T-cell (primary cell): Measurements from ENCODE around the gene CAPN8. TPM values are rescaled to one million over a fixed set of nuclear protein-coding genes. Genes with fewer than 3 reads are reported as not detected.

ENCODE experiments used
- ATAC-seq, 4 experiments: fragments of 200-7000 bp in 3 of 4; fragments of 150-1000 bp in 1 of 4; cut with Tn5 transposase; replicated peaks in 1 of 4; 1 replicate in 3 of 4; 2 replicates in 1 of 4; pipeline ENCODE4 v1.10.0; 2021; ENCODE audit warnings: moderate library complexity in 3 of 4, mild to moderate bottlenecking in 2 of 4, moderate number of reproducible peaks in 1 of 4
- CTCF ChIA-PET, 2 donors: fragments of 300-600 bp; sonication (Branson Sonifier 250); formaldehyde crosslinking; loops; one replicate each; lab custom pipeline; 2022; ENCODE audit warnings: antibody characterized with exemption in 2 of 2; lab: Charles Lee
- POLR2A ChIA-PET, 2 donors: fragments of 300-600 bp; sonication (Branson Sonifier 250); formaldehyde crosslinking; loops; one replicate each; lab custom pipeline; 2022; ENCODE audit warnings: antibody characterized with exemption in 2 of 2; lab: Charles Lee
- DNase-seq, 35 experiments: peaks; one replicate each; pipeline versions ENCODE4 v3.0.0 to v3.0.0-alpha.2; 2013 to 2023
- H3K27ac ChIP-seq: one replicate; pipeline ENCODE4 v1.5.1; 2013; ENCODE audit warnings: low read length
- H3K27me3 ChIP-seq, 2 experiments: replicated peaks in 1 of 2; 1 replicate in 1 of 2; 2 replicates in 1 of 2; pipeline versions ENCODE4 v1.6.1 to v1.7.0; 2013; ENCODE audit warnings: low read length in 1 of 2, mixed read lengths in 1 of 2; ENCODE audit not compliant: control insufficient read depth in 2 of 2, insufficient read depth in 2 of 2; ENCODE audit errors: extremely low read depth in 1 of 2
- H3K36me3 ChIP-seq, 2 donors: 1 replicate in 1 of 2; 2 replicates in 1 of 2; pipeline versions ENCODE4 v1.6.1 to v1.7.0; 2013; ENCODE audit warnings: low read length in 1 of 2; ENCODE audit not compliant: control insufficient read depth in 2 of 2, insufficient read depth in 1 of 2; ENCODE audit errors: extremely low read depth in 1 of 2
- H3K4me1 ChIP-seq, 2 experiments: 1 replicate in 1 of 2; 2 replicates in 1 of 2; pipeline versions ENCODE4 v1.6.1 to v1.7.0; 2013; ENCODE audit warnings: low read length in 2 of 2, mixed read lengths in 1 of 2; ENCODE audit not compliant: insufficient read depth in 2 of 2, control insufficient read depth in 1 of 2; ENCODE audit errors: extremely low read depth in 1 of 2
- H3K4me3 ChIP-seq, 2 donors: 1 replicate in 1 of 2; 2 replicates in 1 of 2; pipeline versions ENCODE4 v1.5.1 to v1.7.0; 2013; ENCODE audit warnings: mild to moderate bottlenecking in 2 of 2, low read length in 1 of 2, moderate library complexity in 1 of 2; ENCODE audit not compliant: control insufficient read depth in 1 of 2; ENCODE audit errors: extremely low read depth in 1 of 2
- H3K9me3 ChIP-seq: 2 replicates; pipeline ENCODE4 v1.7.0; 2013
- H3K27ac Mint-ChIP-seq, 2 donors: one replicate each; pipeline ENCODE4 v1.8.0; 2020 to 2021; ENCODE audit warnings: mild to moderate bottlenecking in 2 of 2, mixed read lengths in 2 of 2
- H3K27me3 Mint-ChIP-seq, 2 donors: one replicate each; pipeline ENCODE4 v1.8.0; 2021 to 2022; ENCODE audit warnings: mixed read lengths in 2 of 2
- H3K36me3 Mint-ChIP-seq: one replicate; pipeline ENCODE4 v1.8.0; 2021; ENCODE audit warnings: mixed read lengths
- H3K4me1 Mint-ChIP-seq, 3 donors: one replicate each; pipeline ENCODE4 v1.8.0; 2020 to 2022; ENCODE audit warnings: mixed read lengths in 3 of 3, mild to moderate bottlenecking in 1 of 3
- H3K4me3 Mint-ChIP-seq, 3 donors: one replicate each; pipeline ENCODE4 v1.8.0; 2020 to 2022; ENCODE audit warnings: mild to moderate bottlenecking in 3 of 3, mixed read lengths in 3 of 3, moderate library complexity in 3 of 3
- H3K9me3 Mint-ChIP-seq, 3 donors: one replicate each; pipeline ENCODE4 v1.8.0; 2020 to 2022; ENCODE audit warnings: mixed read lengths in 3 of 3
- WGBS: methylation state at CpG from one replicate; pipeline ENCODE4 v1.1.5; 2013; ENCODE audit warnings: missing lambda C conversion rate; ENCODE audit not compliant: insufficient coverage; 5-methylcytosine and 5-hydroxymethylcytosine counted together
- total RNA-seq, 35 experiments: library from RNA in 6 of 35; stranded (reverse) in 6 of 35; fragments of 120-200 nt in 1 of 35; gene quantifications; one replicate each; pipeline versions ENCODE4 v1.2.1 to v1.2.4 and lab custom pipeline; 2013 to 2026

Gene CAPN8
- total RNA-seq, 5 donors from 2014 or later (not counting 1 experiment from before 2014, with no cell fraction given) = 0.38 to 0.99 (median 0.56) TPM

DNA sequence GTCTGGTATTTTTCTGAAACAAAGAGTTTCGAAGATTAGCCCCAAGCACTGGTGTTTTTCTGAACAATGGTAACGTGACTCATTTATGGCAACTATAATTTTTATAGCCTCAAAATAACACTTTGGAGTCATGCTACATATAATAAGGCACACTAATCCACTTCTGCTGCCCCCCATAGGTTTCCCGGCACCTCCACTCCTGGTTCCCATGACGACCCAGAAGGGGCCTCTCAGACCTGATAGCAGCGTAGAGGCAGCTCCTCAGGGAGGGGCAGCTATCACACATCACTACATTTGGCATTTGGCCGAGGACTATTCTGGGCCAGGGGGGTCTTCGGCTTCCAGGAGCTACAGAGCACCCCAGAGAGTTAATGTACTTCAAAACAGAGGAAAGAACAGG is 23.3 kb downstream of the CAPN8 start:
- WGBS = 100% methylated on average over 1 of the region's 7 CpGs
- ChIA-PET CTCF (no interaction called here), POLR2A (no interaction called here)
- H3K4me1 ChIP-seq = no peaks in the 10 kb centered on the region
- H3K27me3 ChIP-seq = peaks cover 0 to 11% of the 10 kb centered on the region in 2 experiments
- Mint-ChIP-seq H3K27ac (no peak overlapping the region), H3K36me3 (peaks cover 4% of the 10 kb centered on the region), H3K9me3 (peaks cover 15 to 22% (median 18%) of the 10 kb centered on the region in 3 donors), H3K4me1 (peaks cover 4 to 9% (median 5%) of the 10 kb centered on the region in 3 donors), H3K4me3 (no peak overlapping the region), H3K27me3 (peaks cover 14 to 20% of the 10 kb centered on the region in 2 donors)
- DNase-seq (no peak), ATAC-seq (no peak)
- no peak overlapping the region for H3K27ac ChIP-seq
- H3K9me3 ChIP-seq = no peaks in the 10 kb centered on the region
- H3K36me3 ChIP-seq = no peaks in the 10 kb centered on the region
- H3K4me3 ChIP-seq = no peak overlapping the region

- Mint-ChIP-seq H3K27me3 (peaks cover 14 to 25% of the 10 kb centered on the region in 2 donors), H3K9me3 (peaks cover 15 to 26% (median 18%) of the 10 kb centered on the region in 3 donors), H3K36me3 (peaks cover 4% of the 10 kb centered on the region), H3K4me1 (peaks cover 4 to 9% (median 5%) of the 10 kb centered on the region in 3 donors), H3K27ac (no peak overlapping the region), H3K4me3 (no peak overlapping the region)
- no peaks in the 10 kb centered on the region for H3K4me1 ChIP-seq
- POLR2A ChIA-PET = no interaction called here
- no peak for ATAC-seq
- H3K36me3 ChIP-seq = no peaks in the 10 kb centered on the region
- DNase-seq = no peak
- WGBS = 100% methylated on average over 2 of the region's 7 CpGs
- CTCF ChIA-PET = no interaction called here
- H3K9me3 ChIP-seq = no peaks in the 10 kb centered on the region
- H3K27me3 ChIP-seq = peaks cover 0 to 12% of the 10 kb centered on the region in 2 experiments
- no peak overlapping the region for H3K27ac ChIP-seq
- no peak overlapping the region for H3K4me3 ChIP-seq
Observed at GRCh38 chr1:223641523-223642039, 23.9 kb downstream of the CAPN8 start.

GRCh38 chr1:223639331-223639749 is 26.2 kb downstream of the CAPN8 start:
- no peak overlapping the region for H3K27ac Mint-ChIP-seq
- peaks cover 4% of the 10 kb centered on the region for H3K36me3 Mint-ChIP-seq
- no peak for DNase-seq
- Histone ChIP-seq H3K36me3 (no peaks in the 10 kb centered on the region), H3K9me3 (no peaks in the 10 kb centered on the region), H3K4me3 (no peak overlapping the region), H3K27ac (no peak overlapping the region), H3K4me1 (no peaks in the 10 kb centered on the region), H3K27me3 (peaks cover 0 to 12% of the 10 kb centered on the region in 2 experiments)
- peaks cover 15 to 35% (median 22%) of the 10 kb centered on the region in 3 donors for H3K9me3 Mint-ChIP-seq
- CTCF ChIA-PET = no interaction called here
- no peak overlapping the region for H3K4me3 Mint-ChIP-seq
- peaks cover 12 to 20% of the 10 kb centered on the region in 2 donors for H3K27me3 Mint-ChIP-seq
- 20% methylated on average over 2 of the region's 2 CpGs for WGBS
- POLR2A ChIA-PET = no interaction called here
- ATAC-seq = peak in 1 of 4 experiments; percentile 28
- peaks cover 4 to 9% (median 5%) of the 10 kb centered on the region in 3 donors for H3K4me1 Mint-ChIP-seq

DNA sequence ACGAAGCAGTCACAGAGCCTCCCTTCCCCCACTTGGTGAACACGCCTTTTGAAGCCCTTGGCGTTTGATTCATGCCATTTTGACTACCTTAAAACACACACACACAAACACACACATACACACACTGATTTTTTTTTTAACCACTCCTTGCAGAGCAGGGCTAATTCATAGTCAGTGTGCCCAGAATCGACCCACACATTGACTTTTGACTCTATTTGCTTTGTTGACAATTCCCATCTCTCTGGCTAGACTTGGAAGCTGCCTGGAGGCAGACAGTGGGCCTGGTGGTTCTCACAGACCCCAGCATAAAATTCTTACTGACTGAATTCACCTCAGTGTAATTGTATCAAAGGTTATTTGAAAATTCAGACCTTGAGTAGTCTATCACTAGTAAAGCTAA is 30.3 kb downstream of the CAPN8 start:
- Mint-ChIP-seq H3K27ac (no peak overlapping the region), H3K27me3 (peaks cover 17 to 19% of the 10 kb centered on the region in 2 donors), H3K4me1 (peaks cover 4 to 9% (median 5%) of the 10 kb centered on the region in 3 donors), H3K4me3 (no peak overlapping the region), H3K9me3 (peaks cover 11 to 29% (median 21%) of the 10 kb centered on the region in 3 donors), H3K36me3 (peaks cover 4% of the 10 kb centered on the region)
- DNase-seq = no peak
- peaks cover 0 to 15% of the 10 kb centered on the region in 2 experiments for H3K27me3 ChIP-seq
- no peak overlapping the region for H3K27ac ChIP-seq
- no peaks in the 10 kb centered on the region for H3K9me3 ChIP-seq
- 54% methylated on average over 2 of the region's 4 CpGs for WGBS
- no peaks in the 10 kb centered on the region for H3K36me3 ChIP-seq
- ChIA-PET POLR2A (no interaction called here), CTCF (no interaction called here)
- no peaks in the 10 kb centered on the region for H3K4me1 ChIP-seq
- H3K4me3 ChIP-seq = no peak overlapping the region
- no peak for ATAC-seq

DNA sequence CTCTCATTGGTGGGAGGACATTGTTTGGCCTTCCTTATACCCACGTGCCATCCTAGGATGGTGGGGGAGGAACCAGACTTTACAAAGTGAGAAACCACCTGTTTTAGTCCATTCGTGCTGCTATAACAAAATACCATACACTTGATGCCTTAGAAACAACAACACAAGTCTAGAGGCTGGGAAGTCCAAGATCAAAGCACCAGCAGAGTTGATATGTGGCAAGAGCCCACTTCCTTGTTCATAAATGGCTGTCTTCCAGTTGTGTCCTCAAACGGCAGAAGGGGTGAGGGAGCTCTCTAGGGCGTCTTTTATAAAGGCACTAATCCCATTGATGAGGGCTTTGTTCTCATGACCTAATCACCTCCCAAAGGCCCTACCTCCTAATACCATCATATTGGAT is 31.1 kb downstream of the CAPN8 start:
- ChIA-PET CTCF (no interaction called here), POLR2A (no interaction called here)
- no CpG with 5 or more reads among the region's 4 CpGs for WGBS
- no peak overlapping the region for H3K4me3 Mint-ChIP-seq
- H3K27me3 Mint-ChIP-seq = peaks cover 17 to 19% of the 10 kb centered on the region in 2 donors
- H3K27ac Mint-ChIP-seq = no peak overlapping the region
- Histone ChIP-seq H3K36me3 (no peaks in the 10 kb centered on the region), H3K9me3 (no peaks in the 10 kb centered on the region), H3K27me3 (peaks cover 0 to 15% of the 10 kb centered on the region in 2 experiments), H3K4me1 (no peaks in the 10 kb centered on the region), H3K27ac (no peak overlapping the region), H3K4me3 (no peak overlapping the region)
- DNase-seq (no peak), ATAC-seq (no peak)
- H3K36me3 Mint-ChIP-seq = no peaks in the 10 kb centered on the region
- H3K4me1 Mint-ChIP-seq = peaks cover 0 to 3% (median 3%) of the 10 kb centered on the region in 3 donors
- peaks cover 6 to 21% (median 13%) of the 10 kb centered on the region in 3 donors for H3K9me3 Mint-ChIP-seq

DNA sequence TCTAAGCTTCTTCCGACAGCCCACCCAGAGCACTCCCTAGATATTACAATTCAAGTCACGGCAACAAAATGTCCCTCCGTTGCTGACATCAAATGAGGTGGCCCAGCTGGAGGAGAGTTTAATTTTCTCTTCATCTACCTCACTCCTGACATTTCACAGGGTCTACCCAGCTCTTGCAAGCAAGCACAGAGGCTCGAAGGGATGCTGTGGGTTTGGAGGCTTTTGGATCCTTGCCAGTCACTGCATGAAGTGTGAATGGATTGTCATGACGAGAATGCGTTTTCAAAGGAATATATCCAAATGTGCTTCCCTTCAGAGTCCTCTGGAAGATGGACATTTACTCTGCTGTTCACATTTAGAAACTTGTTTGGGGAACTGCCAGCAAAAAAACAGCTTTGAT is 33.5 kb downstream of the CAPN8 start:
- Histone ChIP-seq H3K27ac (no peak overlapping the region), H3K4me1 (peaks cover 0 to 3% of the 10 kb centered on the region in 2 experiments), H3K27me3 (peaks cover 0 to 20% of the 10 kb centered on the region in 2 experiments), H3K36me3 (no peaks in the 10 kb centered on the region), H3K4me3 (no peak overlapping the region), H3K9me3 (no peaks in the 10 kb centered on the region)
- H3K4me3 Mint-ChIP-seq = no peak overlapping the region
- peaks cover 6 to 19% (median 13%) of the 10 kb centered on the region in 3 donors for H3K9me3 Mint-ChIP-seq
- peaks cover 0 to 5% (median 0%) of the 10 kb centered on the region in 3 donors for H3K4me1 Mint-ChIP-seq
- POLR2A ChIA-PET = no interaction called here
- WGBS = 31% methylated on average over 2 of the region's 6 CpGs
- H3K27me3 Mint-ChIP-seq = peaks cover 13% of the 10 kb centered on the region in 2 donors
- DNase-seq = no peak
- H3K36me3 Mint-ChIP-seq = no peaks in the 10 kb centered on the region
- H3K27ac Mint-ChIP-seq = no peak overlapping the region
- CTCF ChIA-PET = no interaction called here
- no peak for ATAC-seq
